Calu3 (cell line): ENCODE data around the gene OR2B2. TPM values are rescaled to one million over a fixed set of nuclear protein-coding genes. Genes with fewer than 3 reads are reported as not detected.

Experiments
- BruUV-seq: library from RNA; stranded (reverse); fragments of 400-500 nt; replicated peaks from 2 replicates; lab custom pipeline; 2021; lab: Mats Ljungman, UMichigan
- CTCF ChIA-PET: fragments of 300-600 bp; sonication (Branson Sonifier 250); formaldehyde crosslinking; loops from one replicate; lab custom pipeline; 2022; ENCODE audit warnings: antibody characterized with exemption; lab: Charles Lee
- DNase-seq: peaks from one replicate; pipeline ENCODE4 v3.0.0; 2022
- H3K27ac Mint-ChIP-seq: one replicate; pipeline ENCODE4 v1.8.0; 2022; ENCODE audit warnings: mixed read lengths; ENCODE audit not compliant: unreplicated experiment
- H3K27me3 Mint-ChIP-seq: one replicate; pipeline ENCODE4 v1.8.0; 2022; ENCODE audit warnings: mixed read lengths; ENCODE audit not compliant: unreplicated experiment
- H3K36me3 Mint-ChIP-seq: one replicate; pipeline ENCODE4 v1.8.0; 2022; ENCODE audit warnings: mild to moderate bottlenecking, moderate library complexity, mixed read lengths; ENCODE audit not compliant: insufficient read depth, unreplicated experiment
- H3K4me1 Mint-ChIP-seq: one replicate; pipeline ENCODE4 v1.8.0; 2022; ENCODE audit warnings: mild to moderate bottlenecking, low read depth, mixed read lengths; ENCODE audit not compliant: unreplicated experiment
- H3K4me3 Mint-ChIP-seq: one replicate; pipeline ENCODE4 v1.8.0; 2022; ENCODE audit warnings: mild to moderate bottlenecking, low read depth, moderate library complexity, mixed read lengths; ENCODE audit not compliant: unreplicated experiment
- H3K9me3 Mint-ChIP-seq: one replicate; pipeline ENCODE4 v1.8.0; 2022; ENCODE audit warnings: low read depth, mixed read lengths; ENCODE audit not compliant: unreplicated experiment
- CTCF ChIP-seq: fragments of 200-600 bp; IDR thresholded peaks from one replicate; pipeline ENCODE4 v1.8.0; 2022; ENCODE audit warnings: antibody characterized with exemption; ENCODE audit not compliant: unreplicated experiment
- intact Hi-C: fragments of 100-400 bp; cut with micrococcal nuclease; formaldehyde crosslinking; loops from one replicate; pipeline ENCODE4 v1.10.0; 2022; ENCODE audit not compliant: unreplicated experiment
- total RNA-seq: library from RNA; stranded (reverse); gene quantifications from 2 replicates; pipeline ENCODE4 v1.2.3, GENCODE V29; 2022

Gene OR2B2
- total RNA-seq, 1 experiment from 2014 or later = not detected

GRCh38 chr6:27868311-27868710, 43.9 kb downstream of the OR2B2 start:
- Mint-ChIP-seq H3K9me3 (peaks cover 6% of the 10 kb centered on the region), H3K27ac (peak overlapping the region; percentile 80), H3K4me3 (no peak overlapping the region), H3K36me3 (peaks cover 75% of the 10 kb centered on the region), H3K27me3 (no peaks in the 10 kb centered on the region), H3K4me1 (peaks cover 34% of the 10 kb centered on the region)
- TF ChIP-seq CTCF = no peak
- DNase-seq = no peak
- no TSS peak for BruUV-seq
- intact Hi-C loops = no loop called here
- CTCF ChIA-PET = interaction anchor here (1.2 to 3.1 kb wide), 4 partner anchors 25 to 53 kb away, joined by 4 to 33 read pairs (median 4); a partner anchor contains a TSS

GRCh38 chr6:27867945-27868300, 44.3 kb downstream of the OR2B2 start:
- CTCF ChIA-PET = interaction anchor here (1.2 to 3.1 kb wide), 4 partner anchors 25 to 53 kb away, joined by 4 to 33 read pairs (median 4); a partner anchor contains a TSS
- peaks cover 71% of the 10 kb centered on the region for H3K36me3 Mint-ChIP-seq
- peaks cover 36% of the 10 kb centered on the region for H3K4me1 Mint-ChIP-seq

GRCh38 chr6:27867051-27867944, 44.9 kb downstream of the OR2B2 start:
- Mint-ChIP-seq H3K27ac (peak overlapping the region; percentile 80), H3K36me3 (peaks cover 66% of the 10 kb centered on the region), H3K9me3 (peaks cover 6% of the 10 kb centered on the region), H3K27me3 (no peaks in the 10 kb centered on the region), H3K4me1 (peaks cover 36% of the 10 kb centered on the region), H3K4me3 (peak overlapping the region; percentile 92)
- intact Hi-C loops = loop anchor here (2.0 kb wide), 1 partner anchor 28 kb away; a partner anchor contains a TSS
- TF ChIP-seq CTCF = no peak
- BruUV-seq = TSS peak; percentile 97
- CTCF ChIA-PET = interaction anchor here (1.2 to 3.1 kb wide), 4 partner anchors 26 to 52 kb away, joined by 4 to 33 read pairs (median 4); a partner anchor contains a TSS
- DNase-seq = peak; percentile 87

More at GRCh38 chr6:27867945-27868300, 44.3 kb downstream of the OR2B2 start:
- H3K27me3 Mint-ChIP-seq = no peaks in the 10 kb centered on the region
- no TSS peak for BruUV-seq
- peak overlapping the region; percentile 80 for H3K27ac Mint-ChIP-seq
- no peak for DNase-seq
- H3K4me3 Mint-ChIP-seq = peak overlapping the region; percentile 92
- peaks cover 6% of the 10 kb centered on the region for H3K9me3 Mint-ChIP-seq
- TF ChIP-seq CTCF = no peak
- intact Hi-C loops = loop anchor here (2.0 kb wide), 1 partner anchor 29 kb away; a partner anchor contains a TSS

GRCh38 chr6:27866357-27867050, 45.7 kb downstream of the OR2B2 start:
- CTCF ChIA-PET = interaction anchor here (0.7 to 3.1 kb wide), 4 partner anchors 22 to 42 kb away, joined by 3 to 33 read pairs (median 3); a partner anchor contains a TSS
- Mint-ChIP-seq H3K4me3 (peak overlapping the region; percentile 92), H3K27ac (peak overlapping the region; percentile 80), H3K27me3 (no peaks in the 10 kb centered on the region), H3K4me1 (peaks cover 28% of the 10 kb centered on the region), H3K9me3 (peaks cover 6% of the 10 kb centered on the region), H3K36me3 (peaks cover 58% of the 10 kb centered on the region)
- intact Hi-C loops = loop anchor here (1.0 to 2.0 kb wide), 2 partner anchors 27 to 28 kb away; a partner anchor contains a TSS
- no peak for DNase-seq
- no peak for TF ChIP-seq CTCF
- no TSS peak for BruUV-seq
